NCI-H1105 treated with DMSO at 0.1 percent for 48 hours (cell line): Measurements from ENCODE around the gene SEC16A.

Experiments
- DNase-seq: peaks from one replicate; lab custom pipeline; 2025; lab: John Stamatoyannopoulos, UW

The SEC16A gene

GRCh38 chr9:136465500-136466154, 17.2 kb downstream of the SEC16A start:
- no peak for DNase-seq

GRCh38 chr9:136464241-136464640, 18.6 kb downstream of the SEC16A start:
- DNase-seq, result no peak

GRCh38 chr9:136463578-136463977, 19.3 kb downstream of the SEC16A start:
- DNase-seq, result no peak

- DNase-seq, result no peak
Observed at GRCh38 chr9:136462664-136463063, 20.2 kb downstream of the SEC16A start.

- no peak for DNase-seq
Observed at GRCh38 chr9:136460772-136461325, 22.0 kb downstream of the SEC16A start.

GRCh38 chr9:136459425-136459824, 23.4 kb downstream of the SEC16A start:
- no peak for DNase-seq

- no peak for DNase-seq
Observed at GRCh38 chr9:136457326-136457725, 25.5 kb downstream of the SEC16A start.

- DNase-seq, result no peak
Observed at GRCh38 chr9:136456258-136456657, 26.6 kb downstream of the SEC16A start.

- no peak for DNase-seq
Observed at GRCh38 chr9:136455043-136456002, 27.5 kb downstream of the SEC16A start.

GRCh38 chr9:136454026-136454796, 28.6 kb downstream of the SEC16A start:
- no peak for DNase-seq

GRCh38 chr9:136453326-136453725, 29.5 kb downstream of the SEC16A start:
- no peak for DNase-seq

GRCh38 chr9:136451221-136451877, 31.5 kb downstream of the SEC16A start:
- no peak for DNase-seq

GRCh38 chr9:136448655-136449054, 34.2 kb downstream of the SEC16A start:
- no peak for DNase-seq

GRCh38 chr9:136447173-136447778, 35.6 kb downstream of the SEC16A start:
- DNase-seq, result no peak

- DNase-seq, result no peak
Observed at GRCh38 chr9:136445799-136446198, 37.0 kb downstream of the SEC16A start.

GRCh38 chr9:136444102-136444501, 38.7 kb downstream of the SEC16A start:
- no peak for DNase-seq

GRCh38 chr9:136443687-136444086, 39.2 kb downstream of the SEC16A start:
- no peak for DNase-seq

- no peak for DNase-seq
Observed at GRCh38 chr9:136443087-136443486, 39.8 kb downstream of the SEC16A start.

GRCh38 chr9:136442265-136442664, 40.6 kb downstream of the SEC16A start:
- no peak for DNase-seq

GRCh38 chr9:136441681-136442245, 41.1 kb downstream of the SEC16A start:
- DNase-seq, result no peak

GRCh38 chr9:136441191-136441680, 41.6 kb downstream of the SEC16A start:
- DNase-seq, result no peak
